ENCODE results near the gene C19orf67. TPM values are rescaled to one million over a fixed set of nuclear protein-coding genes. Genes with fewer than 3 reads are reported as not detected.

The C19orf67 gene
- total and polyA plus RNA-seq, 8 donors = 0.16 to 0.21 (median 0.19) TPM; not detected in 5

DNA sequence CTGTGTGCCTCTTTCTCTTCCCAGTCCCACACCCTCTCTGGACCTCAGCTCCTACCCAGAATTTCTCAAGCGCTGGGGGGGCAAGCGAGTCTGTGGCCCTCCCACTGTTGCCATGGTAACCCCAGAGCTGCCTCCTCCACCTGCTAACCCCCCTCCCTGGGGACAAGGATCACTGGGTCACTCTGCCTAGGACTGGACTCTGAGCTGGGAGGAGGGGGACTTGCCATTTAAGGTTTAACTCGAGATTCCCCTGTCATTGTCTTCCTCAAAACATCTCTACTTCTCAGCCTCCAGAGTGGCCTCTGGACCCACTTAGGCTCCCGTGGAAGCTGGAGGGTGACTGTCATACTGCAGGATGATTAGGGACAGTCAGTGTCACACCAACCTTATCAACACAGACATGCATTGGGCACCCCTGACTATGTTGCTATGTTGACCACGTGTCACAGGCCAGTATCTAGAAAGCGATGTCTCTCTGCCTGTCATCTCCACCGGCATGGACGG lies 25.9 kb downstream of the C19orf67 start:
- intact Hi-C loops (cut with DNase I) = loop anchor here in 1 of 2 donors (10.0 kb wide), 1 partner anchor 175 kb away; no protein-coding TSS in a partner anchor
- Histone ChIP-seq H3K9me3 (no peaks in the 10 kb centered on the region), H3K4me1 (peaks cover 0 to 23% of the 10 kb centered on the region in 2 donors), H3K4me3 (no peak overlapping the region), H3K36me3 (no peaks in the 10 kb centered on the region), H3K27ac (no peak overlapping the region), H3K27me3 (peaks cover 11 to 64% of the 10 kb centered on the region in 2 donors)
- DNase-seq = no peak
- no peak for ATAC-seq
- no peak for TF ChIP-seq CTCF (IDR thresholded peaks at IDR 0.05)

GRCh38 chr19:14059093-14059480 lies 26.5 kb downstream of the C19orf67 start:
- intact Hi-C loops (cut with DNase I) = no loop called here
- Histone ChIP-seq H3K9me3 (no peaks in the 10 kb centered on the region), H3K27ac (no peak overlapping the region), H3K4me1 (peaks cover 0 to 23% of the 10 kb centered on the region in 2 donors), H3K27me3 (peaks cover 11 to 64% of the 10 kb centered on the region in 2 donors), H3K36me3 (no peaks in the 10 kb centered on the region), H3K4me3 (no peak overlapping the region)
- TF ChIP-seq CTCF (IDR thresholded peaks at IDR 0.05) = peak; percentile 34 to 38
- ATAC-seq (no peak), DNase-seq (no peak)

DNA sequence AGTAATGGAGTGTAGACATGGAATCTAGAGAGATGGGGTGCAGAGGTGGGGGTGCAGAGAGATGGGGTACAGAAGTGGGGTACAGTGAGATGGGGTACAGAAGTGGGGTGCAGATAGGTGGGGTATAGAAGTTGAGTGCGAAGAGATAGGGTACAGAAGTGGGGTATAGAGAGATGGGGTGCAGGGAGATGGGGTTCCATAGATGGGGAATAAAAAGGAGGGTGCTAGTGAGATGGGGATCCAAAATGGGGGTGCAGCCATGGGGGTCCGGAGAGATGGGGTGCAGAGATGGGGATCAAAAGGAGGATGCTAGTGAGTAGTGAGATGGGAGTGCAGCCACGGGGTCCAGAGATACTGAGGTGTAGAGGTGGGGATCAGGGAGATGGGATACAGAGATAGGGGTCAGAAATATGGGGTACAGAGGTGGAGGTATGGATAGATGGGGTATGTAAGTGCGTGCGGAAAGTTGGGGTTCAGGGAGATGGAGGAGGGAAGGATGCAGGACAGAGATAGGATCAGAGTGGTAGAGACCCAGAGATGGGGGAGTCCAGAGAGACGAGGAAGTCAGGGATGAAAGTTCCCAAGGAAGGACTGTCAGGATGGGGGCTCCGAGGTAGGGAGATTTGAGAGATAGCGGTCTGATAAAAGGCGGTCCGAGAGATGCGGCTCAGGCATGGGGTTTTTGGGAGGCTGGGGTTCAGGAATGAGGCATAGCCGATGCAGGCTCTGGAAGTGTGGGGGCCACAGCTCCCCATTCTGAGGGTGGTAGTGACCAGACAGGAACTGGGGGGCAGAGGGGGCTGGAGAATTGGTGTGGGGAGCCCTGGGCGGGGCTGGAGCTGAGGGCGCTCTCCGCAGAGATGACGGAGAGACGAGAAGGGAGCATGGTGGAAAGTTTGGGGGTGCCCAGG lies 27.1 kb downstream of the C19orf67 start:
- intact Hi-C loops (cut with DNase I) = no loop called here

GRCh38 chr19:14056741-14057356 lies 28.7 kb downstream of the C19orf67 start:
- H3K4me3 ChIP-seq = peak overlapping the region in 1 of 2 donors; percentile 13

More for the DNA sequence above, 27.1 kb downstream of the C19orf67 start:
- DNase-seq = no peak
- H3K4me1 ChIP-seq = peaks cover 0 to 23% of the 10 kb centered on the region in 2 donors
- peaks cover 11 to 64% of the 10 kb centered on the region in 2 donors for H3K27me3 ChIP-seq
- ATAC-seq = no peak
- no peaks in the 10 kb centered on the region for H3K9me3 ChIP-seq
- no peak for TF ChIP-seq CTCF (IDR thresholded peaks at IDR 0.05)
- no peak overlapping the region for H3K4me3 ChIP-seq
- peaks cover 0 to under 1% of the 10 kb centered on the region in 2 donors for H3K36me3 ChIP-seq
- no peak overlapping the region for H3K27ac ChIP-seq

More at GRCh38 chr19:14056741-14057356, 28.7 kb downstream of the C19orf67 start:
- peaks cover 0 to 23% of the 10 kb centered on the region in 2 donors for H3K4me1 ChIP-seq
- DNase-seq = no peak
- no peak overlapping the region for H3K27ac ChIP-seq
- peaks cover 0 to 15% of the 10 kb centered on the region in 2 donors for H3K36me3 ChIP-seq
- TF ChIP-seq CTCF (IDR thresholded peaks at IDR 0.05) = no peak
- no peaks in the 10 kb centered on the region for H3K9me3 ChIP-seq
- peaks cover 11 to 56% of the 10 kb centered on the region in 2 donors for H3K27me3 ChIP-seq
- no peak for ATAC-seq
- intact Hi-C loops (cut with DNase I) = no loop called here
